ENCODE measurements around the gene CSF3R. TPM values are rescaled to one million over a fixed set of nuclear protein-coding genes. Genes with fewer than 3 reads are reported as not detected.
"Not testable (repeated sequence)": the region's sequence is repeated elsewhere in the genome, so short reads cannot be mapped to it uniquely, and the experiment has no call there.

The CSF3R gene
- total RNA-seq, 2 experiments from 2014 or later, result 3.7 to 4.1 TPM

DNA sequence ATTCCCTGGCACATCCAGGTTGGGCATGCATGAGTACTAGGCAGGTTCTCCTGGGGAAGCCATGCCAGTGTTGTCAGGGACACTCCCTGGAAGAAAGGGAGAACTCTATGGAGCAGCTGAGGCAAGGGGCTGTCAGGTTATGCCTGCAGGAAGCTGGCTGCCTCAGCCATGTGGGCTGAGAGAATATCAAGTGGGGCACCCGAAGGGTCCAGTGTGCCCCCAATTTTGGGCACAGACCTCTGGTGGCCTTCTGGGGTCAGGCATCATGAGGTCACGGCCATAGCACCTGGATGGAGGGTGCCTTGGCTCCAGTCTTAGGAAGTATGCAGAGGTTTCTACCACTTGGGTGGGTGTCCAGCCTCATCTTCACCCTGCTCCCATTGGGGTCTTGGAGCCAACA lies 2.6 kb downstream of the CSF3R start:
- POLR2A ChIA-PET, result interaction anchor here (0.6 kb wide), 1 partner anchor 1068 kb away, joined by 3 read pairs; no protein-coding TSS in a partner anchor
- TF ChIP-seq, protein P1, sequence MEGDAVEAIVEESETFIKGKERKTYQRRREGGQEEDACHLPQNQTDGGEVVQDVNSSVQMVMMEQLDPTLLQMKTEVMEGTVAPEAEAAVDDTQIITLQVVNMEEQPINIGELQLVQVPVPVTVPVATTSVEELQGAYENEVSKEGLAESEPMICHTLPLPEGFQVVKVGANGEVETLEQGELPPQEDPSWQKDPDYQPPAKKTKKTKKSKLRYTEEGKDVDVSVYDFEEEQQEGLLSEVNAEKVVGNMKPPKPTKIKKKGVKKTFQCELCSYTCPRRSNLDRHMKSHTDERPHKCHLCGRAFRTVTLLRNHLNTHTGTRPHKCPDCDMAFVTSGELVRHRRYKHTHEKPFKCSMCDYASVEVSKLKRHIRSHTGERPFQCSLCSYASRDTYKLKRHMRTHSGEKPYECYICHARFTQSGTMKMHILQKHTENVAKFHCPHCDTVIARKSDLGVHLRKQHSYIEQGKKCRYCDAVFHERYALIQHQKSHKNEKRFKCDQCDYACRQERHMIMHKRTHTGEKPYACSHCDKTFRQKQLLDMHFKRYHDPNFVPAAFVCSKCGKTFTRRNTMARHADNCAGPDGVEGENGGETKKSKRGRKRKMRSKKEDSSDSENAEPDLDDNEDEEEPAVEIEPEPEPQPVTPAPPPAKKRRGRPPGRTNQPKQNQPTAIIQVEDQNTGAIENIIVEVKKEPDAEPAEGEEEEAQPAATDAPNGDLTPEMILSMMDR (IDR thresholded peaks at IDR 0.05), result no peak
- DNase-seq (no peak), ATAC-seq (ENCODE audit: poor library complexity) (no peak)
- H3K27me3 ChIP-seq (ENCODE audit: control insufficient read depth in 1 of 2, insufficient read depth in 2 of 2, low read length in 2 of 2), result no peaks in the 10 kb centered on the region
- H3K4me3 ChIP-seq (ENCODE audit: low read length), result no peak overlapping the region
- Mint-ChIP-seq H3K27me3 (no peaks in the 10 kb centered on the region), H3K36me3 (ENCODE audit: low read depth) (no peaks in the 10 kb centered on the region), H3K9me3 (no peaks in the 10 kb centered on the region), H3K4me3 (no peak overlapping the region), H3K4me1 (ENCODE audit: low read depth) (peaks cover 9% of the 10 kb centered on the region), H3K27ac (no peak overlapping the region)
- peaks cover 10% of the 10 kb centered on the region for H3K4me1 ChIP-seq (ENCODE audit: insufficient read depth, low read length)
- intact Hi-C loops (cut with DNase I, micrococcal nuclease), result no loop called here
- no peaks in the 10 kb centered on the region for H3K36me3 ChIP-seq (ENCODE audit: insufficient read depth, low read length)
- H3K27ac ChIP-seq (ENCODE audit: low read depth in 1 of 2, low read length in 2 of 2), result no peak overlapping the region
- H3K9me3 ChIP-seq (ENCODE audit: control insufficient read depth in 1 of 2, insufficient read depth in 1 of 2, low read length in 2 of 2), result no peaks in the 10 kb centered on the region
- CTCF ChIA-PET, result no interaction called here

DNA sequence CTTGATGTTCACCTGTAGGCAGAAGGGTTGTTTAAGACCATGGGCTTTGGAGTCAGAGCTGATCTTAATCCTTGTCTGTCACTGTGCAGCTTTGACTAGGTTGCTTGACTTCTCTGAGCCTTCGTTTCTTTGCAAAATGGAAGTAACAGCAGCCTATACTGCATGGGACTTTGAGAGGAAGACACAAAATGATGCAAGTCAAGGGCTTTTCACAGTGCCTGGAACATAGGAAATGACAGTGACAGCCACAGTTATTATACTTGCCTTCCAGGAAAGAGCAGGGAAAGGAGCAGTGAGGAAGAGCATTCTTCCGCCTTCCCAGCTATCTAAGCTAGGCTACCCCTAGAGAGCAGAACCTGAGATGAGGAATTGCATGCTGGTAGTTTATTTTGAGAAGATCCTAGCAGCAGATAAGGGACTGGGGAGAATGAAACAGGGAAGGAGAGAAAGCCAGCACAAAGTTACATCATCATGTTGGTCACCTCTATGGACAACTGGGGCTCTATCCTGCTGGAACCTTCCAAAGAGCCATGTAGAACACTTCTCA lies 3.1 kb downstream of the CSF3R start:
- H3K9me3 ChIP-seq (ENCODE audit: control insufficient read depth in 1 of 2, insufficient read depth in 1 of 2, low read length in 2 of 2), result no peaks in the 10 kb centered on the region
- TF ChIP-seq, protein P1 (IDR thresholded peaks at IDR 0.05), result no peak
- DNase-seq (no peak), ATAC-seq (ENCODE audit: poor library complexity) (no peak)
- intact Hi-C loops (cut with DNase I, micrococcal nuclease), result no loop called here
- H3K4me3 ChIP-seq (ENCODE audit: low read length), result no peak overlapping the region
- Mint-ChIP-seq H3K27ac (no peak overlapping the region), H3K4me1 (ENCODE audit: low read depth) (peaks cover 9% of the 10 kb centered on the region), H3K27me3 (no peaks in the 10 kb centered on the region), H3K36me3 (ENCODE audit: low read depth) (no peaks in the 10 kb centered on the region), H3K4me3 (no peak overlapping the region), H3K9me3 (no peaks in the 10 kb centered on the region)
- no peaks in the 10 kb centered on the region for H3K36me3 ChIP-seq (ENCODE audit: insufficient read depth, low read length)
- no peak overlapping the region for H3K27ac ChIP-seq (ENCODE audit: low read depth in 1 of 2, low read length in 2 of 2)
- ChIA-PET POLR2A (interaction anchor here (0.6 to 1.0 kb wide), 2 partner anchors 15 to 1067 kb away, joined by 3 to 4 read pairs; partner anchors contain the start of gene MRPS15), CTCF (no interaction called here)
- peaks cover 10% of the 10 kb centered on the region for H3K4me1 ChIP-seq (ENCODE audit: insufficient read depth, low read length)
- H3K27me3 ChIP-seq (ENCODE audit: control insufficient read depth in 1 of 2, insufficient read depth in 2 of 2, low read length in 2 of 2), result no peaks in the 10 kb centered on the region

DNA sequence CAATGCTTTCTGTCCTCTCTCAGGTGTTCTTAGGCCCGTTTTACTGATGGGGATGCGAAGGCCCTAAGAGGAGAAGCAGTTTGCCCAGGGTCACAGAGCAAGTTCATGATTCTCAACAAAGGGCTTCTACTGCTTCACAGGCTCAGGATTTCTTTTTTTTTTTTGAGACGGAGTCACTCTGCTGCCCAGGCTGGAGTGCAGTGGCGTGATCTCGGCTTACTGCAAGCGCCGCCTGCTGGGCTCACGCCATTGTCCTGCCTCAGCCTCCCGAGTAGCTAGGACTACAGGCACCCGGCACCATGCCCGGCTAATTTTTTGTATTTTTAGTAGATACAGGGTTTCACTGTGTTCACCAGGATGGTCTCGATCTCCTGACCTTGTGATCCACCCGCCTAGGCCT lies 5.1 kb downstream of the CSF3R start:
- H3K36me3 ChIP-seq (ENCODE audit: insufficient read depth, low read length); CTCF ChIA-PET; H3K27ac Mint-ChIP-seq: not testable (repeated sequence)

DNA sequence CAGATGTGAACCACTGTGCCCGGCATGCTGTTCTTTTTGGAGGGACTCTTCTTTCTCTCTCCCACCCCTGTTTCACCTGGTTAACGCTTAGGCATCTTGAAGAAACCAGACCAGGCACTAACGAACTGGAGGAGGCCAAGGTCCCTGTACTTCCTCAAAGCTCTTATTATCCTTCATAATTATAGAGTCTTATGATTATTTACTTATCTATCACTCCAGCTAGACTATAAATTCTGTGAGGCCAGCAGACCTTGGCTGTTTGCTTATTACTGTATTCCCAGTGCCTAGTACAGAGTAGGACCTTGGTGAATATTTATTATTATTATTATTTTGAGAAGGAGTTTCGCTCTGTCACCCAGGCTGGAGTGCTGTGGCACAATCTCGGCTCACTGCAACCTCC lies 5.8 kb downstream of the CSF3R start:
- Mint-ChIP-seq H3K4me3 (no peak overlapping the region), H3K27ac (no peak overlapping the region), H3K9me3 (no peaks in the 10 kb centered on the region), H3K27me3 (no peaks in the 10 kb centered on the region), H3K36me3 (ENCODE audit: low read depth) (no peaks in the 10 kb centered on the region), H3K4me1 (ENCODE audit: low read depth) (peaks cover 3% of the 10 kb centered on the region)
- ATAC-seq (ENCODE audit: poor library complexity) (no peak), DNase-seq (no peak)
- no peaks in the 10 kb centered on the region for H3K9me3 ChIP-seq (ENCODE audit: control insufficient read depth in 1 of 2, insufficient read depth in 1 of 2, low read length in 2 of 2)
- TF ChIP-seq, protein P1 (IDR thresholded peaks at IDR 0.05), result no peak
- no peaks in the 10 kb centered on the region for H3K4me1 ChIP-seq (ENCODE audit: insufficient read depth, low read length)
- H3K27me3 ChIP-seq (ENCODE audit: control insufficient read depth in 1 of 2, insufficient read depth in 2 of 2, low read length in 2 of 2), result no peaks in the 10 kb centered on the region
- H3K4me3 ChIP-seq (ENCODE audit: low read length), result no peak overlapping the region
- CTCF ChIA-PET, result no interaction called here
- H3K36me3 ChIP-seq (ENCODE audit: insufficient read depth, low read length), result no peaks in the 10 kb centered on the region
- intact Hi-C loops (cut with DNase I, micrococcal nuclease), result no loop called here
- POLR2A ChIA-PET, result no interaction called here
- no peak overlapping the region for H3K27ac ChIP-seq (ENCODE audit: low read depth in 1 of 2, low read length in 2 of 2)

More for the DNA sequence above, 5.1 kb downstream of the CSF3R start:
- H3K4me1 Mint-ChIP-seq (ENCODE audit: low read depth); H3K9me3 ChIP-seq (ENCODE audit: control insufficient read depth in 1 of 2, insufficient read depth in 1 of 2, low read length in 2 of 2); H3K9me3 Mint-ChIP-seq; H3K27me3 ChIP-seq (ENCODE audit: control insufficient read depth in 1 of 2, insufficient read depth in 2 of 2, low read length in 2 of 2); H3K27ac ChIP-seq (ENCODE audit: low read depth in 1 of 2, low read length in 2 of 2); H3K4me3 ChIP-seq (ENCODE audit: low read length); H3K36me3 Mint-ChIP-seq (ENCODE audit: low read depth); H3K4me1 ChIP-seq (ENCODE audit: insufficient read depth, low read length); POLR2A ChIA-PET; H3K27me3 Mint-ChIP-seq; intact Hi-C loops (cut with DNase I, micrococcal nuclease); ATAC-seq (ENCODE audit: poor library complexity); H3K4me3 Mint-ChIP-seq; DNase-seq: not testable (repeated sequence)

All from CD4-positive, alpha-beta T cell (primary cell).